CD4-positive, CD25-positive, alpha-beta regulatory T cell (primary cell): Measurements from ENCODE around the gene TFAP2A. TPM values are rescaled to one million over a fixed set of nuclear protein-coding genes. Genes with fewer than 3 reads are reported as not detected.

Experiments used
- ATAC-seq, 2 donors: fragments of 150-1000 bp; cut with Tn5 transposase; one replicate each; pipeline ENCODE4 v1.10.0; 2021; ENCODE audit warnings: low read depth in 2 of 2, moderate number of reproducible peaks in 2 of 2, moderate library complexity in 1 of 2
- DNase-seq, 3 donors: peaks; one replicate each; pipeline versions ENCODE4 v3.0.0 to v3.0.0-alpha.2; 2012 to 2022; ENCODE audit warnings: mixed read lengths in 1 of 3
- H3K27ac ChIP-seq: one replicate; pipeline ENCODE4 v1.7.0; 2013; ENCODE audit warnings: mild to moderate bottlenecking, low read length; ENCODE audit not compliant: insufficient read depth, poor library complexity, severe bottlenecking
- H3K27me3 ChIP-seq: one replicate; pipeline ENCODE4 v1.7.0; 2013; ENCODE audit warnings: low read length; ENCODE audit not compliant: control insufficient read depth, insufficient read depth
- H3K36me3 ChIP-seq: one replicate; pipeline ENCODE4 v1.7.0; 2013; ENCODE audit warnings: mild to moderate bottlenecking, low read length, moderate library complexity; ENCODE audit not compliant: control insufficient read depth, insufficient read depth
- H3K4me1 ChIP-seq: 2 replicates; pipeline ENCODE4 v1.7.0; 2013; ENCODE audit warnings: mild to moderate bottlenecking, low read length; ENCODE audit not compliant: insufficient read depth, control insufficient read depth, poor library complexity, severe bottlenecking
- H3K4me3 ChIP-seq: one replicate; pipeline ENCODE4 v1.7.0; 2013; ENCODE audit warnings: low read depth, mild to moderate bottlenecking, low read length, moderate library complexity
- H3K9me3 ChIP-seq, 2 experiments: 1 replicate in 1 of 2; 2 replicates in 1 of 2; pipeline ENCODE4 v1.7.0; 2013; ENCODE audit warnings: low read length in 2 of 2, mild to moderate bottlenecking in 1 of 2, moderate library complexity in 1 of 2; ENCODE audit not compliant: control insufficient read depth in 2 of 2
- H3K27ac Mint-ChIP-seq, 3 donors: one replicate each; pipeline ENCODE4 v1.8.0; 2020 to 2022; ENCODE audit warnings: mild to moderate bottlenecking in 3 of 3, mixed read lengths in 3 of 3, moderate library complexity in 2 of 3
- H3K27me3 Mint-ChIP-seq: one replicate; pipeline ENCODE4 v1.8.0; 2022; ENCODE audit warnings: mild to moderate bottlenecking, mixed read lengths
- H3K36me3 Mint-ChIP-seq: one replicate; pipeline ENCODE4 v1.8.0; 2020; ENCODE audit warnings: mixed read lengths
- H3K4me1 Mint-ChIP-seq, 4 donors: one replicate each; pipeline ENCODE4 v1.8.0; 2020 to 2022; ENCODE audit warnings: mixed read lengths in 4 of 4, mild to moderate bottlenecking in 1 of 4
- H3K4me3 Mint-ChIP-seq, 4 donors: one replicate each; pipeline ENCODE4 v1.8.0; 2020 to 2022; ENCODE audit warnings: mild to moderate bottlenecking in 4 of 4, mixed read lengths in 4 of 4, moderate library complexity in 3 of 4
- H3K9me3 Mint-ChIP-seq, 7 donors: one replicate each; pipeline ENCODE4 v1.8.0; 2020 to 2022; ENCODE audit warnings: mixed read lengths in 7 of 7, mild to moderate bottlenecking in 3 of 7, moderate library complexity in 2 of 7
- polyA plus RNA-seq, 4 donors: library from polyadenylated mRNA; unstranded; fragments of 300-500 nt; fragmentation: Illumina TruSeq; gene quantifications; one replicate each; pipeline ENCODE4 v1.2.3, GENCODE V29; 2021
- total RNA-seq: library from RNA; stranded (reverse); gene quantifications from one replicate; pipeline ENCODE4 v1.2.3, GENCODE V29; 2022

Gene TFAP2A
- total and polyA plus RNA-seq, 5 donors from 2014 or later: not detected

GRCh38 chr6:10425176-10425974 lies 10.5 kb upstream of the TFAP2A start:
- no peak for ATAC-seq
- peaks cover 84% of the 10 kb centered on the region for H3K27me3 Mint-ChIP-seq
- Histone ChIP-seq H3K27me3 (peaks cover 44% of the 10 kb centered on the region), H3K27ac (no peak overlapping the region), H3K9me3 (no peaks in the 10 kb centered on the region), H3K4me3 (no peak overlapping the region), H3K4me1 (peaks cover 8% of the 10 kb centered on the region), H3K36me3 (no peaks in the 10 kb centered on the region)
- peaks cover 0 to 9% (median 0%) of the 10 kb centered on the region in 7 donors for H3K9me3 Mint-ChIP-seq
- DNase-seq: no peak
- peaks cover 0 to 22% (median 8%) of the 10 kb centered on the region in 4 donors for H3K4me1 Mint-ChIP-seq
- H3K36me3 Mint-ChIP-seq: peaks cover 3% of the 10 kb centered on the region
- H3K27ac Mint-ChIP-seq: no peak overlapping the region
- H3K4me3 Mint-ChIP-seq: peak overlapping the region in 2 of 4 donors; percentile 2 to 59

DNA sequence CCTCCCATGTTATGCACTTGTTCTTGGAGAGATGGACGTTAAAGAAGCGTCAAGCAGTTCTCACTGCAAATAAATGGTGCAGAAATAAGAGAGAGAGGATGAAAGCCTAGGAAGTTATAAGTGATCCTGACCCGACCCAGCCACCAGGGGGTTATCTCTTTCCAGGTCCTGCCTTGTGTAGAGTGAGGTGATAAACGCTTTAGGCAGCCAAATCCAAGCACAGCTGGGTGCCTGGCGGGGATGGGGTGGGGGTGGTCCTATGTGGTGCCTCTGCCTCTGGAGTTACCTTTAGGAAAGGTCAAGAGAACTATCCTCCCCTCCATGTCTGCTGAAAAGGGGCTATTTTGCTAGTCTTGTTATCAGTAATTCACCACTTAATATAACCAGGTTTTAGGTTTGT lies 9.2 kb upstream of the TFAP2A start:
- no peaks in the 10 kb centered on the region for H3K9me3 ChIP-seq

GRCh38 chr6:10422737-10423034 lies 7.8 kb upstream of the TFAP2A start:
- H3K27me3 Mint-ChIP-seq: peaks cover 90% of the 10 kb centered on the region
- no peak overlapping the region for H3K27ac ChIP-seq
- H3K9me3 ChIP-seq: peaks cover 2 to 4% of the 10 kb centered on the region in 2 experiments
- ATAC-seq (no peak), DNase-seq (no peak)
- H3K4me3 Mint-ChIP-seq: no peak overlapping the region
- H3K27ac Mint-ChIP-seq: peak overlapping the region in 1 of 3 donors; percentile 66
- peaks cover 7% of the 10 kb centered on the region for H3K36me3 Mint-ChIP-seq
- H3K36me3 ChIP-seq: no peaks in the 10 kb centered on the region
- no peak overlapping the region for H3K4me3 ChIP-seq
- H3K9me3 Mint-ChIP-seq: peaks cover 0 to 13% (median 0%) of the 10 kb centered on the region in 7 donors
- H3K4me1 Mint-ChIP-seq: peaks cover 0 to 25% (median 11%) of the 10 kb centered on the region in 4 donors
- peaks cover 51% of the 10 kb centered on the region for H3K27me3 ChIP-seq
- H3K4me1 ChIP-seq: peaks cover 8% of the 10 kb centered on the region

More for the DNA sequence above, 9.2 kb upstream of the TFAP2A start:
- peaks cover 88% of the 10 kb centered on the region for H3K27me3 Mint-ChIP-seq
- ATAC-seq: no peak
- H3K9me3 Mint-ChIP-seq: peaks cover 0 to 13% (median 0%) of the 10 kb centered on the region in 7 donors
- Histone ChIP-seq H3K36me3 (no peaks in the 10 kb centered on the region), H3K27ac (no peak overlapping the region), H3K27me3 (peaks cover 49% of the 10 kb centered on the region), H3K4me1 (peaks cover 8% of the 10 kb centered on the region), H3K4me3 (no peak overlapping the region)
- H3K27ac Mint-ChIP-seq: no peak overlapping the region
- no peak for DNase-seq
- peaks cover 0 to 22% (median 11%) of the 10 kb centered on the region in 4 donors for H3K4me1 Mint-ChIP-seq
- H3K36me3 Mint-ChIP-seq: peaks cover 7% of the 10 kb centered on the region
- no peak overlapping the region for H3K4me3 Mint-ChIP-seq

GRCh38 chr6:10421921-10422736 lies 7.3 kb upstream of the TFAP2A start:
- H3K9me3 Mint-ChIP-seq: peaks cover 0 to 13% (median 0%) of the 10 kb centered on the region in 7 donors
- H3K4me3 Mint-ChIP-seq: peak overlapping the region in 2 of 4 donors; percentile 27 to 54
- peak overlapping the region in 1 of 3 donors; percentile 66 for H3K27ac Mint-ChIP-seq
- DNase-seq (no peak), ATAC-seq (no peak)
- peaks cover 0 to 28% (median 9%) of the 10 kb centered on the region in 4 donors for H3K4me1 Mint-ChIP-seq
- peaks cover 52% of the 10 kb centered on the region for H3K27me3 ChIP-seq
- H3K9me3 ChIP-seq: peaks cover 2 to 7% of the 10 kb centered on the region in 2 experiments
- no peak overlapping the region for H3K4me3 ChIP-seq
- no peaks in the 10 kb centered on the region for H3K36me3 ChIP-seq
- peaks cover 91% of the 10 kb centered on the region for H3K27me3 Mint-ChIP-seq
- peaks cover 10% of the 10 kb centered on the region for H3K4me1 ChIP-seq
- H3K36me3 Mint-ChIP-seq: peaks cover 7% of the 10 kb centered on the region
- no peak overlapping the region for H3K27ac ChIP-seq

DNA sequence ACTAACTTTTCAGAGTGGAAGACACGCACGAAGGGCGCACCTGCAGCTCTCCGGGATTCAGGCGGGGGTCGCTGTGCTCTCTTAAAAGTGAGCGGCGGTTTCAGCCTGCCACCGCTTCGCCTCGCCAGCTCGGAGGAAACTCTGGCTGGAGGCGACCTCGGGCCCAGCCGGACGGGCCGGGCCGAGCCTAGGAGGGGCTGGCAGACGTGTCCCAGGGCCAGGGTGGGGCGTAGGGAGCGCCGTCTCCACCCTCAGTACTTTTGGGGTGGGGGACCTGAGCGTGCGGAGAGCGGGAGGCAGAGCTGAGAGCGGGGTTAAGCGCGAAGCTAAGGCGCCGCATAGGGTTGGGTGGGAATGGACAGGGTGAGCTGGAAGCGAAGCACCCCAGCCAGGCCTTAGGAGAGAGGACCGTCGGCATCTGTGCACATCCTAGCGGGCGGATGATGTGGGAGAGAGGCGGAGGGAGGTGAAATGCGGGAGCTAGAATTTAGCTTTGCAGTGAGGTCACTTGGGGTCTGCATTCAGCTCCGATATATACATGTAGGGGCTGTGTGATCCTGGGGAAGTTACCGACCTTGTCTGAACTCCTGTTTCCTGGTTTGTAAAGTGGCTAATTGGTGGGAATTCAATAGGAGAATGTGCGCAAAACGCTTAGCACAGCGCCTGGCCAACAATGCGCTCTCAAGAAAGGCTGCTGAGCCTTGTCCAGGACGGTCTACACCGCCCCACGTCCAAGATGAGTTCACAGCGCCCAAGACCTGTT lies 6.5 kb upstream of the TFAP2A start:
- Histone ChIP-seq H3K27me3 (peaks cover 51% of the 10 kb centered on the region), H3K9me3 (peaks cover 5 to 7% of the 10 kb centered on the region in 2 experiments), H3K36me3 (no peaks in the 10 kb centered on the region), H3K4me1 (peaks cover 13% of the 10 kb centered on the region), H3K4me3 (no peak overlapping the region), H3K27ac (no peak overlapping the region)
- Mint-ChIP-seq H3K27me3 (peaks cover 89% of the 10 kb centered on the region), H3K27ac (no peak overlapping the region), H3K4me1 (peaks cover 0 to 27% (median 6%) of the 10 kb centered on the region in 4 donors), H3K4me3 (peak overlapping the region in 2 of 4 donors; percentile 27 to 54), H3K36me3 (peaks cover 7% of the 10 kb centered on the region), H3K9me3 (peaks cover 0 to 13% (median 0%) of the 10 kb centered on the region in 7 donors)
- DNase-seq: no peak
- ATAC-seq: no peak

DNA sequence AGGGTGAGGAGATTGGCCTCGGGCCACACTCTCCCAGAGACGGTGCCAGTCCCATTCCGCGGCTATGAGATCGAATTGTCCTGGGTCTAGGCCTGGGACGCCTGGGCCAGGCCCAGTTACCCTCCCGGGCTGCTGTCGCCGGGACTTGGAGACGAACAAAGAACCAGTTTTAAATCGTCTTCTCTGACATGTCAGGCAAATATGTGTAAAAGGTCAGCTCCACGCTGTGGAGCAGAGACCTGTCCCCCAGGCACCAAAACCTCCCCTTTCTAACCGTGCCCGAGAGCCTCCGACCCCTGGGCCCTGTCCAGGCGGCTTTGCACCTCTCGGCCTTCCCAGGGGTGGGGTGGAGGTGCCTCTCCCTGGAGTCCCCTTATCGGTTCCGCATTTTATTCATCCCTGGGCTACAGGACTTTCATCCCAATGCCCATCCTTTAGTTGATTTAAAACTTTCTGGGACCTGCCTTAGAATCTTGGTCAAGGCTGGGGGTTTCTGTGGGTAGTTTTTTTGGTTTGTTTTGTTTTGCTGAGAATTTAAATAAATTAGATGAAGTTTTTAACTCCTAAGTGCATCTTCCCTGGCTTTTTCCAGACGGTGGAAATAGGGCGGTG lies 5.8 kb upstream of the TFAP2A start:
- no peak overlapping the region for H3K27ac ChIP-seq
- ATAC-seq (no peak), DNase-seq (no peak)
- no peak overlapping the region for H3K4me3 Mint-ChIP-seq
- H3K4me3 ChIP-seq: no peak overlapping the region
- H3K27me3 ChIP-seq: peaks cover 54% of the 10 kb centered on the region
- H3K36me3 Mint-ChIP-seq: peaks cover 7% of the 10 kb centered on the region
- no peak overlapping the region for H3K27ac Mint-ChIP-seq
- H3K36me3 ChIP-seq: no peaks in the 10 kb centered on the region
- peaks cover 7% of the 10 kb centered on the region for H3K4me1 ChIP-seq
- peaks cover 0 to 13% (median 0%) of the 10 kb centered on the region in 7 donors for H3K9me3 Mint-ChIP-seq
- H3K4me1 Mint-ChIP-seq: peaks cover 0 to 27% (median 6%) of the 10 kb centered on the region in 4 donors
- H3K9me3 ChIP-seq: peaks cover 5 to 12% of the 10 kb centered on the region in 2 experiments
- peaks cover 93% of the 10 kb centered on the region for H3K27me3 Mint-ChIP-seq
